Mesothelial cell of epicardium (in vitro differentiated cells): ENCODE measurements around the gene GLRX. TPM values are rescaled to one million over a fixed set of nuclear protein-coding genes. Genes with fewer than 3 reads are reported as not detected.
"Not testable (repeated sequence)": the region's sequence is repeated elsewhere in the genome, so short reads cannot be mapped to it uniquely, and the experiment has no call there.

ENCODE experiments used
- DNase-seq, 2 experiments: peaks; one replicate each; pipeline ENCODE4 v3.0.0; 2021; ENCODE audit warnings: low spot score in 2 of 2; ENCODE audit not compliant: unreplicated experiment in 2 of 2
- H3K27ac Mint-ChIP-seq: 2 replicates; pipeline ENCODE4 v1.8.0; 2021; ENCODE audit warnings: mixed read lengths
- H3K27me3 Mint-ChIP-seq: 2 replicates; pipeline ENCODE4 v1.8.0; 2021; ENCODE audit warnings: low read depth, mixed read lengths
- H3K36me3 Mint-ChIP-seq: 2 replicates; pipeline ENCODE4 v1.8.0; 2021; ENCODE audit warnings: mixed read lengths
- H3K4me1 Mint-ChIP-seq: 2 replicates; pipeline ENCODE4 v1.8.0; 2021; ENCODE audit warnings: mixed read lengths
- H3K4me3 Mint-ChIP-seq: 2 replicates; pipeline ENCODE4 v1.8.0; 2021; ENCODE audit warnings: mild to moderate bottlenecking, moderate library complexity, mixed read lengths
- H3K9me3 Mint-ChIP-seq: 2 replicates; pipeline ENCODE4 v1.8.0; 2021; ENCODE audit warnings: mixed read lengths
- CTCF ChIP-seq: fragments of 200-600 bp; sonication (generic); IDR thresholded peaks from one replicate; pipeline ENCODE4 v1.5.0; 2021; ENCODE audit warnings: antibody characterized with exemption; ENCODE audit not compliant: unreplicated experiment
- total RNA-seq: library from RNA; stranded (reverse); gene quantifications from 3 replicates; pipeline ENCODE4 v1.2.1, GENCODE V29; 2021

The GLRX gene
- total RNA-seq, 1 donor from 2014 or later: 14.8 TPM

- Mint-ChIP-seq H3K27ac (peak overlapping the region; percentile 87), H3K4me3 (no peak overlapping the region), H3K9me3 (no peaks in the 10 kb centered on the region), H3K27me3 (no peaks in the 10 kb centered on the region), H3K4me1 (peaks cover 43% of the 10 kb centered on the region), H3K36me3 (peaks cover 15% of the 10 kb centered on the region)
- DNase-seq: peak in 1 of 2 experiments; percentile 48
- no peak for TF ChIP-seq CTCF
Observed at GRCh38 chr5:95812074-95812471, 10.5 kb downstream of the GLRX start.

DNA sequence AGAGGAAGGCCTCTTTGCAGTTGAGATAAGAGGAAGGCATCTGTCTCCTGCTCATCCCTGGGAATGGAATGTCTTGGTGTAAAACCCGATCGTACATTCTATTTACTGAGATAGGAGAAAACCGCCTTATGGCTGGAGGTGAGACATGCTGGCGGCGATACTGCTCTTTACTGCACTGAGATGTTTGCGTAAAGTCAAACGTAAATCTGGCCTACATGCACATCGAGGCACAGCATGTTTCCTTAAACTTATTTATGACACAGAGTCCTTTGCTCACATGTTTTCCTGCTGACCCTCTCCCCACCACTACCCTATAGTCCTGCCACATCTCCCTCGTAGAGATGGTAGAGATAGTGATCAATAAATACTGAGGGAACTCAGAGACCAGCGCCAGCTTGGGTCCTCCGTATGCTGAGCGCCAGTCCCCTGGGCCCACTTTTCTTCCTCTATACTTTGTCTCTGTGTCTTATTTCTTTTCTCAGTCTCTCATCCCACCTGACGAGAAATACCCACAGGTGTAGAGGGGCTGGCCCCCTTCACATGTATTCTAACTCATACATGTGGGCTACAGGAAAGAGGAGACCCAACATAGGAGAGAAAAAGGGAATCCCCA, 11.0 kb downstream of the GLRX start:
- DNase-seq, H3K9me3 Mint-ChIP-seq, H3K4me3 Mint-ChIP-seq, H3K27me3 Mint-ChIP-seq: not testable (repeated sequence)
- peak overlapping the region; percentile 87 for H3K27ac Mint-ChIP-seq
- peaks cover 15% of the 10 kb centered on the region for H3K36me3 Mint-ChIP-seq
- peaks cover 43% of the 10 kb centered on the region for H3K4me1 Mint-ChIP-seq

GRCh38 chr5:95811126-95811423, 11.5 kb downstream of the GLRX start:
- peak overlapping the region; percentile 87 for H3K27ac Mint-ChIP-seq
- H3K27me3 Mint-ChIP-seq, DNase-seq, H3K9me3 Mint-ChIP-seq, H3K4me3 Mint-ChIP-seq: not testable (repeated sequence)
- peaks cover 43% of the 10 kb centered on the region for H3K4me1 Mint-ChIP-seq
- H3K36me3 Mint-ChIP-seq: peaks cover 11% of the 10 kb centered on the region

GRCh38 chr5:95810305-95811125, 12.0 kb downstream of the GLRX start:
- peak overlapping the region; percentile 87 for H3K27ac Mint-ChIP-seq
- no peaks in the 10 kb centered on the region for H3K27me3 Mint-ChIP-seq
- no peak overlapping the region for H3K4me3 Mint-ChIP-seq
- no peak for TF ChIP-seq CTCF
- H3K36me3 Mint-ChIP-seq: peaks cover 8% of the 10 kb centered on the region
- peaks cover 43% of the 10 kb centered on the region for H3K4me1 Mint-ChIP-seq
- no peak for DNase-seq
- H3K9me3 Mint-ChIP-seq: no peaks in the 10 kb centered on the region

- no peak for TF ChIP-seq CTCF
- no peaks in the 10 kb centered on the region for H3K27me3 Mint-ChIP-seq
- H3K9me3 Mint-ChIP-seq: peaks cover 7% of the 10 kb centered on the region
- H3K4me1 Mint-ChIP-seq: peaks cover 43% of the 10 kb centered on the region
- no peak for DNase-seq
- H3K4me3 Mint-ChIP-seq: no peak overlapping the region
- H3K36me3 Mint-ChIP-seq: peaks cover 14% of the 10 kb centered on the region
- peak overlapping the region; percentile 71 for H3K27ac Mint-ChIP-seq
Observed at GRCh38 chr5:95809414-95809960, 13.0 kb downstream of the GLRX start.

- peaks cover 43% of the 10 kb centered on the region for H3K4me1 Mint-ChIP-seq
- H3K36me3 Mint-ChIP-seq: peaks cover 12% of the 10 kb centered on the region
- H3K4me3 Mint-ChIP-seq: no peak overlapping the region
- no peak for DNase-seq
- peak overlapping the region; percentile 71 for H3K27ac Mint-ChIP-seq
- no peak for TF ChIP-seq CTCF
- no peaks in the 10 kb centered on the region for H3K27me3 Mint-ChIP-seq
- peaks cover 8% of the 10 kb centered on the region for H3K9me3 Mint-ChIP-seq
Observed at GRCh38 chr5:95808686-95809413, 13.7 kb downstream of the GLRX start.
